HepG2 (cell line): ENCODE data around the gene PRSS36. TPM values are rescaled to one million over a fixed set of nuclear protein-coding genes. Genes with fewer than 3 reads are reported as not detected.

Experiments
- HIVEP1 ChIP-seq: sonication (generic); formaldehyde crosslinking; IDR thresholded peaks from 2 replicates; pipeline ENCODE4 v1.4.0; 2020; ENCODE audit warnings: mild to moderate bottlenecking, missing genetic modification reagents
- NR2F2 ChIP-seq: IDR thresholded peaks from 2 replicates; pipeline ENCODE4 v1.6.1; 2012; ENCODE audit warnings: low read depth, inconsistent platforms, borderline replicate concordance
- ZFP1 ChIP-seq: IDR thresholded peaks from 2 replicates; pipeline ENCODE4 v1.6.1; 2016
- polyA plus RNA-seq, 8 experiments: library from polyadenylated mRNA; depleted of rRNA in 3 of 8; stranded (reverse) in 7 of 8; unstranded in 1 of 8; fragments of >200 nt; fragmentation: Illumina TruSeq in 4 of 8; extraction: Trizol in 4 of 8; gene quantifications; 2 replicates each; pipeline versions ENCODE4 v1.2.1 to v1.2.3, GENCODE V29; 2011 to 2016; ENCODE audit warnings: low read depth in 4 of 8, missing spikeins in 1 of 8, mixed read lengths in 1 of 8; ENCODE audit not compliant: insufficient read depth in 1 of 8
- total RNA-seq, 5 experiments: library from RNA; depleted of rRNA; stranded (reverse); fragments of >200 nt; fragmentation: Illumina TruSeq; extraction: Trizol; gene quantifications; 2 replicates each; pipeline ENCODE4 v1.2.3, GENCODE V29; 2016; ENCODE audit warnings: low read depth in 1 of 5
- TF ChIP-seq, protein P1 (sequence below), 2 experiments: fragments of 450-650 bp in 1 of 2; sonication (generic) in 1 of 2; formaldehyde crosslinking in 1 of 2; IDR thresholded peaks; 2 replicates each; pipeline versions ENCODE4 v1.6.1 to v1.8.0; 2016 to 2022; ENCODE audit warnings: antibody characterized with exemption in 1 of 2, mild to moderate bottlenecking in 1 of 2, missing genetic modification reagents in 1 of 2

PRSS36 gene
- total and polyA plus RNA-seq, 2 of the 13 experiments (the other 11 are each of a cell fraction or from before 2014, with no cell fraction given), result 1.5 to 2.1 TPM

DNA sequence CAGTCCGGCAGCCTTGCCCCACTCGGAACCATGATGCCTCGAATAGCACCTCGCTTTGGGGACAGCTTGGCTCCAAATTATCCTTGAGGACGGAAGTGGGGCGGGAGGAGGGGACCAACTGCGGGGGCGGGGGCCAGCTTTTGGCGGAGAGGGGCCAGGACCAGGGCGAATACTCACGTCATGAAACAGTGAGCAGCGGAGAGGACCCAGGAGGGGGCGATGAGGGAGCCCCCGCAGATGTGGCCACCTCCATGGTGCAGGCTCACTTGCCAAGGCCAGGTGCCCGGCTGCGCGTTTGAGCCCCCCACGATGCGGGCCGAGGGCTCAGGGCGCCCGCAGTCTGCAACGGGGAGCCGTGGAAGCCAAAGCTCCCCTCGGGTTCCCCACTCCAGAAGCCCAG, 970 bp downstream of the PRSS36 start (continued):
- TF ChIP-seq, protein P1, sequence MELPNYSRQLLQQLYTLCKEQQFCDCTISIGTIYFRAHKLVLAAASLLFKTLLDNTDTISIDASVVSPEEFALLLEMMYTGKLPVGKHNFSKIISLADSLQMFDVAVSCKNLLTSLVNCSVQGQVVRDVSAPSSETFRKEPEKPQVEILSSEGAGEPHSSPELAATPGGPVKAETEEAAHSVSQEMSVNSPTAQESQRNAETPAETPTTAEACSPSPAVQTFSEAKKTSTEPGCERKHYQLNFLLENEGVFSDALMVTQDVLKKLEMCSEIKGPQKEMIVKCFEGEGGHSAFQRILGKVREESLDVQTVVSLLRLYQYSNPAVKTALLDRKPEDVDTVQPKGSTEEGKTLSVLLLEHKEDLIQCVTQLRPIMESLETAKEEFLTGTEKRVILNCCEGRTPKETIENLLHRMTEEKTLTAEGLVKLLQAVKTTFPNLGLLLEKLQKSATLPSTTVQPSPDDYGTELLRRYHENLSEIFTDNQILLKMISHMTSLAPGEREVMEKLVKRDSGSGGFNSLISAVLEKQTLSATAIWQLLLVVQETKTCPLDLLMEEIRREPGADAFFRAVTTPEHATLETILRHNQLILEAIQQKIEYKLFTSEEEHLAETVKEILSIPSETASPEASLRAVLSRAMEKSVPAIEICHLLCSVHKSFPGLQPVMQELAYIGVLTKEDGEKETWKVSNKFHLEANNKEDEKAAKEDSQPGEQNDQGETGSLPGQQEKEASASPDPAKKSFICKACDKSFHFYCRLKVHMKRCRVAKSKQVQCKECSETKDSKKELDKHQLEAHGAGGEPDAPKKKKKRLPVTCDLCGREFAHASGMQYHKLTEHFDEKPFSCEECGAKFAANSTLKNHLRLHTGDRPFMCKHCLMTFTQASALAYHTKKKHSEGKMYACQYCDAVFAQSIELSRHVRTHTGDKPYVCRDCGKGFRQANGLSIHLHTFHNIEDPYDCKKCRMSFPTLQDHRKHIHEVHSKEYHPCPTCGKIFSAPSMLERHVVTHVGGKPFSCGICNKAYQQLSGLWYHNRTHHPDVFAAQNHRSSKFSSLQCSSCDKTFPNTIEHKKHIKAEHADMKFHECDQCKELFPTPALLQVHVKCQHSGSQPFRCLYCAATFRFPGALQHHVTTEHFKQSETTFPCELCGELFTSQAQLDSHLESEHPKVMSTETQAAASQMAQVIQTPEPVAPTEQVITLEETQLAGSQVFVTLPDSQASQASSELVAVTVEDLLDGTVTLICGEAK (IDR thresholded peaks at IDR 0.05), result no peak
- TF ChIP-seq, protein P1 (CRISPR knock-in tag; IDR thresholded peaks at IDR 0.05), result no peak
- TF ChIP-seq ZFP1 (CRISPR knock-in tag), result no peak
- no peak for TF ChIP-seq NR2F2
- no peak for TF ChIP-seq HIVEP1 (CRISPR knock-in tag)
